EH (cell line): ENCODE data around the gene TRABD2B.

ENCODE experiments used
- DNase-seq: peaks from one replicate; pipeline ENCODE4 v3.0.0-alpha.2; 2015; ENCODE audit warnings: low read depth

The TRABD2B gene

DNA sequence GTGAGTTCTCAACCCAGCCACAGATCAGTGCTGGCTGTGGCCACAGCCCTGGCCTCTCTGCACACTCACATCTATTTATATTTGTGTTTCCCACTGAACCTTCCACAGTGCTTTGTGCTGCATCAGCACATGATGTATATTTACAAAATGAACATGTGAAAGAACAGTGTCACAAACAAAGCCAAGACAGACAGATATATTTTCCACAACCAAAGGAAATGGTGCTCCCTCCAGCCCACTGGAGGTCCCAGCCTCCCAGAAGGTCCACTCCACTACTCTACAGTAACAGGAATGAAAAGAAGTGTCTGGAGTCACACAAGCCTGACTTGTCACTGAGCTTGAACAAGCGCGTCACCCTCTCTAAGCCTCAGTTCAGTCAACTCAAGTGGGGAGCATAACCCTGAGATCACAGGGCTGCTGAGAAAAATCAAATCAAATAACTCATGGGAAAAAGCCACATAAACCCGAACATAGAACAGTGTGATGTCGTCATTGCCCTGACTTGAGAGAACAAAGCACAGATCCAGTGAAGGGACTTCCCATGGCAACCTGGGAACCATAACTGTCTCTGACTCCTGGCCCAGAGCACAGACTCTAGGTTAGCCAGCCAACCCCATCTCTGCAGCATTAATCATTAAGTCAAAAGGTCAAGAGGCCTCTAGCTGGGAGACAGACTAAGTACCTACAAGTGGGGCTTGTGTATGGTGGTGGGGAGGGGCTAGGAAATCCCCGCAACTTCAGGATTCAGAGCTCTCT is 121.2 kb downstream of the TRABD2B start:
- no peak for DNase-seq

DNA sequence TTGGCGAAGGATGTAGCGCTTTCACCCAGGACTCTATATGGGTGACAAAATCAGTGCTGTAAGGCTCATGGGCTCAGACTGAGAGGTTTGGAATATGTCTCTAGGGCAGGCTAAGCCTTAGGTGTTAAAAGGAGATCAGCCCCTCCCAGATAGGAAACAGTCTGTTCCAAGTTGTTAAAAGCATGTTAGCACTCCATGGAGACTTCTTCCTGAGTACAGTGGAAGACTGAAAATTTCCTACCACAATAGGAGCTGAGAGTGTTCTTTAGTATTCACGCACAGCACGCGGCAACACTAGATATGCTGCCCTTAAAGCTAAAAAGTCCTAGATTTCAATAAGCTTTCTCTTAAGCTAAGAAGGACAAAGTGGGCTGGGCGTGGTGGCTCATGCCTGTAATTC is 122.1 kb downstream of the TRABD2B start:
- no peak for DNase-seq

DNA sequence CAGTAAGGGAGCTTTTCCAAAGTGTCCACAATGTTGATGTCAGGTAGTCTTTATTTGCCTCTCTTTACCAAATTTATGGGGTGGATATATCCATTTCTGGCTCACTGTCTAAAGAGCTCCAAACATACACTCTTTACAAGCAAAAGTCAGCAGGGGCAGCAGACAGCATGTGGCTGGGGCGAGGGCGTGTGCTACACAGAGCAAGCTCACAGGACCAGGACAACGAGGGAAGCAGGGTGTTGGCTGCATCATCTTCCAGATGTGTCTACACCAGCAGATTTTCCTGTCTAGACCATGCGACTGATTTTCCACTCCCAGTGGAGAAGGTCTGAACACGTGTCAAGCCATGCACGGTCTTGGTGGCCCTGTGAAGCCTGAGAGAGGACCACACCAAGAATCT is 123.8 kb downstream of the TRABD2B start:
- DNase-seq, result no peak

DNA sequence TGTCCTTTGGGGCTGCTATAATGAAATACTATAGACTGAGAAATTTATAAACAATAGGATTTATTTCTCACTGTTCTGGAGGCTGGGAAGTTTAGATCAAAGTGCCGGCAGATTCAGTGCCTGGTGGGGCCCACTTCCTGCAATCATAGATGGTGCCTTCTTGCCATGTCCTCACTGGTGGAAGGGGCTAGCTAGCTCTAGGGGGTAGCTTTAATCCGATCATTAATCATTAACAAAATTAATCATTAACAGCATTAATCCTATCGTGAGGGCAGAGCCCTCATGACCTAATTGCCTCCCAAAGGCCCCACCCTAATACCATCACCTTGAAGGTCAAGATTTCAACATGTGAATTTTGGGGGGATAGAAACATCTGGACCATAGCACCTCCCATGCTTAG is 124.3 kb downstream of the TRABD2B start:
- no peak for DNase-seq

DNA sequence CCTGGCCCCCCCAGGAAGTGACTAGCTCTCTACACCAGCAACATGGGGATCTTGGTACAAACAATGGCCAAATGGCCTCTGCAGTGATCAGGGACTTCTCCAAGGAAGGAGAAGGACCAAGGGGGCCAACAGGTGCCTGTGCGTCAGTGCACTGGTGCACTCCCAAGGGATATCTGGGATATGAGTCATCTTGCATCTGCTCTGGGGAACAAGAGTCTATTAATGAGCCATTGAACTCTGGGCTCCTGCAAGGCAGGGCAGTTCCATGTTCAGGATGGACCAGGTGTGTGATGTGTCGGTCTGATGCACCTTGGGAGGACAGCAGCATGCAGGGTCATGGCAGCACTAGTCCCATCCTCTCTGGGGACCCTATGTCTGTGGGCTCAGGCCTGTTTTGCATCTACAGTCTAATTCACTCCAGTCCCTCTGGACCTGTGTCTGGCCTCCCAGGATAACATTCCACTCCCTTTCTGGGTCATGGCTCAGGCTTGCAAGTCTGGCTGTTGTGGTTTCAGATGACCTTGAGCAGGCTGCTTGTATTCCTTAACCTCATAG is 125.3 kb downstream of the TRABD2B start:
- DNase-seq, result no peak

DNA sequence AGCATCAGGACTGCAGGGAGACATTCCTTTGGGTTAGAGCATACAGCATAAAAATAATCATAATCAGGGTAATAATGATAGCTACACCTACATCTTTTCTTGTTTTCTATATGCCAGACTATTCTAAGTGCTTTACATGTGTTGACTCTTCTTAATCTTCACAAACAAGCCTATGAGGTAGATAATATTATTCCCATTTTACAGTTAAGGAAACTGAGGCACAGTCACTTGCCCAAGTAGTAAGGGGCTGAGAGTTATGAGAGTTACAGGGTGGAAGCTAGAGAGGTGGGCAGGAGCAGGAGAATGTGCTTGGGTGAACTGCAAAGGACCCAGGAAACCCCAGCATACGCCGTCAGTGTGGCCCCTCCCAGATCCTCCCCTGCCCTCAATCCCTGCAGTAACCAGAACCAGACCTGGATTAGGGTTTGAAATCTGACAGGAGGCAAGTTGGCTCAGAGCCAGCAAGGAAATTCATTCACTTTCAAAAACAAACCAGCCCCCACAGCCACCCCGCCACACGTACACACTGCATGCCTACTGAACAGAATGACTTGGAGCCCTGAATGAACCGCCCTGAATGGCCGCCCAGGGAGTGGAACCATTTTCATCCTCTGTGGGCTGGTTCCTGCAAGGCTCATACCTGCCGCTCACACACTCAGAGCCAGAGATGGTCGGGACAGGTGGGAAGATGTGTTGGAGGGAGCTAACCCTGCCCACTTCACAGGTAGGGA is 126.1 kb downstream of the TRABD2B start:
- no peak for DNase-seq

DNA sequence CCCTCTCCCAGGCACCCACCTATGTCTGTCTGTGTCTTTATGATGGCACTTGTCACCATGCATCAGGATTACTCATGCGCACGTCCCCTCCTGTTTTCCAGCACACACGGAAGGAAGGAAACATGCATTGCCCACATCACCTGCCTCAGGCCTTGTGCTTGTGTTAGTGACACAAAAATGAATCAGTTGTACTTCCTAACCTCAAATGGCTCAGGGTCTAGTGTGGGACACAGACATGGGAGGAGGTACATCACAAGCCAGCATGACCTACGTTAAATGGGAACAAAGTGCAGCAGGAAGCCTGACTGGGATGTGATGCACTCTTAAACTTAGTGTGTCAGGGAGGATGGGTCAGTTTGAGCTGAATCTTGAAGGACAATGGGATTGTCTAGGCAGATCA is 126.7 kb downstream of the TRABD2B start:
- DNase-seq, result no peak

DNA sequence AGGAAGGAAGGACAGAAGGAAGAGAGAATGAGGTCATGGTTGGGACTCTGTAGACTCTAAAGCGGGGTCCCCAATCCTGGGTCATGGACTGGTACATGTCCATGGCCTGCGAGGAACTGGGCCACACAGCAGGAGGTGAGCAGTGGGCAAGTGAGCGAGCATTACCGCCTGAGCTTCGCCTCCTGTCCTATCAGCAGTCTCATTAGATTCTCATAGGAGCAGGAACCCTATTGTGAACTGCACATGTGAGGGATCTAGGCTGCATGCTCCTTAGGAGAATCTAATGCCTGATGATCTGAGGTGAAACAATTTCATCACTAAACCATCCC is 128.9 kb downstream of the TRABD2B start:
- no peak for DNase-seq

DNA sequence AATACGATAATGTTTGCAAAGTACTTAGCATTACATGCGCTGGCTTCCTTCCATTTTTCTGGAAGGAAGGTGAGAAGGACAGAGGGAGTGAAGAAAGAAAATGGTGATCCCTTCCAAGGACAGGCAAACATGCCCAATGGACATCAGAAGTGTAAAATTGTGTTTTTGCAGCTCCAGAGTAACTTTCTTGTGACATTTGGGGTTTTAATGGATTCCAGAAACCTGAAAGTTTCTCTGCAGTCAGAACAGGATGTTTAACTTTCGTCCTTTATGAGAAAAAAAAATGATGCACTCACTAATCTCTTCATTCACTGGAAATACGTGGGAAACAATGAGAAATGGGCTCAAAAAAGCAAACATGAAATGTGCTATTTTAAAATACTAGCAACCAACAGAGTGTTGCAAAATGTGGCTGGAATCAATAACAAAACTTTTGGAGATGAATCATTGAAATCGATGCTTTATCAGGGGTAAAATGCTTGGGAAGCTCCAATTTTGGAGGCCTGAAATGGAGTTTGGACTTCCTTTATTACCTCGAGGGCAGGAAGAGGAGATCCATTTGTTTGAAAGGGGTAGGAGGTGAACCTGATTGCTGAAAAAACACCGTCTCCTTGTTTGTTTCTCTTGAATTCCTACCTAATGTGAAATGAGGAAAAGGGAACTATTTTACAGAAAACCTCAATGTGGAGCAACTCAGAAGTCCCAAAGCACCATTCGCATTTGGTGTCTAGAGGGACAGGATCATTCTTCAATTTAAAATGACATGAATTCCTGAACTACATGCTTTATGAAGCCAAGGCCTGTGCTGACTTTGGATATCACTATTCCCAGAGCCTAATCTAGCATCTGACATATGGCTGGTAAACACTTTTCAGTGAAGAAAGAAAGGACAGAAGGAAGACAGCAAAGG is 129.5 kb downstream of the TRABD2B start:
- DNase-seq, result no peak

DNA sequence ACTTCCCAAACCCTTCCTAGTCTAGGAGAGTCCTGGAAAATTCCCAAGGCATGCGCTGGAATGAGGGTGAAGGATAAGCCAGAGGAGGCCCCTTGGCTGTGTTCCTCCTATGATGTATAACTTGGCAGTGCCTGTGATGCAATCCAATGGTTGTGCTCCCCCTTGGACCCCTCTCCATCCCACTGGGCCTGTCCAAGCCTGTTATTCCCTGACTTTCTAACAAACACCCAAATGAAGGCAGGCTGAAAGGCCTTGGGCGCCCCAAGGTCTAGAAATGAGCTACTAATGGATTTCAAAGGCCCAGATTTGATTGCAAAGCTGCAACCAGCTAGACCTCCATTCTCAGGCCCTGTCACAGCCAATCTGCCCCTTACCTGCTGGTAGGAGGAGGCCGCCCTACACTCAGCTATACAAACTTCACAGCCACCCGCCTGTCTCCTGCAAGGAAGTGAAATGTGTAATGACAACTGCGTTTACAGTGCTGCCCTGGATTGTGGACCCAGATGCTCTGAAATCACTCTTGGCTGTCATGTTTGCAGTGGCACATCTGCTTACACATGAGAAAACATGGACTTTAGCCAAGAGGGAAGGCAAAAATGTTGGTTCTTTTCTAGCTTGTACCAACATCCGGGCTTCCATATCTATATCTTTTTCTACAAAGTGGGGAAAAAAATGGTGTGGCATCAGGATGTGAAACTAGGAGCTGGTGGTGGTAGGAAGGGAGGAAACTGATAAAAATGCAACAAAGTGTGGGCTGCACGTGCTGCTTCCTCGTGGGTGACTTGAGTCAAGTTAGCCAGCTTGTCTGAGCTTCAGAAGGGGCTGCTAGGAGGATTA is 130.4 kb downstream of the TRABD2B start:
- no peak for DNase-seq

DNA sequence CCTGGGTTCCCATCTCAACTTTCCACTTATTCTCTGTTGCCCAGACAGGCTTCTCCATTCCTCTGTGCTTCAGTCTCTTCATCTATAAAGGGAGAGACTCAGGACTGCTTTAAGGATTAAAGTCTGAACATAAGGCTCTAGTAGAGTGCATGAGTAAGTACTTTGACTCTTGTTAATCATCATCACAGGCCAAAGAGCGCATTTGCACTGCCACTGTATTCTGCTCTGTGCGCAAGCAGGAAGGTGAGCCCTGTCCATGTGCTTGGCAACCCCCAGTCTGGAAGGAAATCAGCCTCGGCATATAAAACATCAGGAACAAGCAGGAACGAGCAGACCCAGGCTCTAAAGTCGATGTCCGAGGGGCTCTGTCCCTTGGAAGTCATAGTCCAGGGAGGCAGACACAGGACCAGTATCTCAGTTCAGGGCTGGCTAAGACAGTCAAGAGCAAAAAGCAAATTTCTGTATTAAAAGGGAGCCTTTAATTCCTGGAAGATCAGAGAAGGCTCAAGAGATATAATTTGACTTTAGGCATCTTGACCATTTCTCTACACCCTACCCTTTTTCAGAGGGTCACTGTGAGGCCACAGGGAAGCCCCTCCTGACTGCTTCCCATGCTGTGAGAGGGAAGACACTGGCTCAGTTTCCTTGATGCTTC is 131.2 kb downstream of the TRABD2B start:
- no peak for DNase-seq

DNA sequence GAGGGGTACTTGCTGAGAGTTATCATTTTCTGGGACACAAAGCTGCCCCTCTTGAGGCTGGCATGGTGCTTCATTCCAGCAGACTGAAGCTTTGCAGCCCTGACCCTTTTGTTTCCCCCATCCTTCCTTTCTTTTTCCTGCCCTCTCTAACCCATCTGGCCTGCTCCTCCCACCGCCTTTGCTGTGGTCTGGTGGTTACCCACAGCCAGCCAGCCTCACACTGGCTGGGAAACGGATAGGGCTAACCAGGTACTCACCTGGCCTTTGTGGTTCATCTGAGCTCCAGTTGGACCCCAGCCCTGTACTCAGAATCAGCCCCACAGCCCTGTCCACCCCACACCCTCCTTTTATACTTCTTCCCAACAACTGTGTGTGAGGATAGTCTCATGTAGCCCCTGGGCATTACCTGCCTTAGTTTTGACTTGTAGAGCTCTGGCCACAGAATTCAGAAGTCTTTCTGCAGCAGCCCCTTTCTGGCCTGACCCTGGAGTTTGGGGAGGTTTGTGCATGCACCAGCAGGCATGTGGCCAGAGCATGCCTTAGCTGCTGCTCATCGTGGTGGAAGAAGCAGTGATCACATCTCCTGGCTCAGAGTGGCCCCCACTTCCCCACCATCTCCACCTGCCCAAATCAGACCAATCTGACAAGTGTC is 138.0 kb downstream of the TRABD2B start:
- DNase-seq, result no peak

DNA sequence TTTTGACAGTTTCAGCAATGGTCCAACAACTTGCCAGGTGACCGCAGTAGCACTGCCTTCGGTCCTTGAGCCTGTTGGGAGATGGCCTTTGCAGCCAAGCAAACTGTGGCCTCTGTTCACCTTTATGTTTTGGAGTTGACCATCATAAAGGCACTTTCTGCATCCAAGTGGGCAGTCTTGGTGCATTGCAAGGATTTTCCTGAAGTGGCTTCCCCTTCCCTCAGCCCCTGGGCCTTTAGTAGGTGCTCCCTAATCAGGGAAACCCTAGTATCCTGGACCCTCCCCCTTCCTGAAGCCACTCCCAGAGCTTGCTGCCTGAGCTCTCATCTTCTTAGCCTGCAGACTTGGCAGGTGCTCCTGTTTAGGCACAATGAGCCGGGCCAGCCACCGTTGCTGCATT is 140.2 kb downstream of the TRABD2B start:
- no peak for DNase-seq

DNA sequence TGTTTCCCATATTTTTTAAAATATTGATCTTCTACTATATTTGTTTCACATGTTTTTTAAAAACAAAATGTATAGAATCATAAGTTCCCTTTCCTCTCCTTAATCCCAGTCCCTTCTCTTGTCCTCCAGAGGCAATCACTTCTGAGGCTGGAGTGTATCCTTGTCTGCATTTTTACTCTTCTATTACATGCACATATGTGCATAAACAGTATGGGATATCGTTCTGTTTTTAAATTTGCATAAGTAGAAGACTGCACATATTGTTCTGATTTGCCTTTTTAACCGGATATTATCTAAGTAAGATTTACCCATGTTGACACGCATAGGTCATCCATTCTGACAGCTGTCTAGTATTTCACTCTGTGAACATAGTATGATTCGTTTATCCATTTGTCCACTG is 142.0 kb downstream of the TRABD2B start:
- DNase-seq, result no peak

DNA sequence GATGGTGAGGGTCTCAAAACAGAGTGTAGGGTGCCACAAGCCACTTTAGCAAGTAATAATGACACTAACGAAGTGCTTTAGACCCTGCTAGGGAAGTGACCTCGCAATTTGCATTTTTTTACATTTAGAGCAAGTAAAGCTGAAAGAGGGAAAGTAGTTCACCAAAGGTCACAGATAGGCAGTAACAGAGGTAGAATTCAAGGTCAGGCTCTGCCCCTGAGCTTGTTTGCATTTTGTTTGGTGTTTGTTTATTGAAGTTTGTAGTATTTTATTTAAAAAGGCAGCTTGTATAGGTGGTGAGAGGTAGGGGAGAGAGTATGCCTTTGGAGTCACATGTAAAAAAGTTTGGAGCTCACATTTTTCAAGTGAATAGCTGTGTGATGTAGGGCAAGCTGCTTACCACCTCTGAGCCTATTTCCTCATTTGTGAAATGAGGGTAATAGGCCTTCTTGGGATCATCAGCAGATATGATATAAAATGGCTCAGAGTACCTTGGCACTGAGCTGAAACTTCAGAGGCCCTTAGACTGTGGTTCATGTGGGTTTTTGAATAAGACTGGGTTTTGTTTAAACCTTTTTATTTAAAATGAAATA is 142.5 kb downstream of the TRABD2B start:
- DNase-seq, result no peak

DNA sequence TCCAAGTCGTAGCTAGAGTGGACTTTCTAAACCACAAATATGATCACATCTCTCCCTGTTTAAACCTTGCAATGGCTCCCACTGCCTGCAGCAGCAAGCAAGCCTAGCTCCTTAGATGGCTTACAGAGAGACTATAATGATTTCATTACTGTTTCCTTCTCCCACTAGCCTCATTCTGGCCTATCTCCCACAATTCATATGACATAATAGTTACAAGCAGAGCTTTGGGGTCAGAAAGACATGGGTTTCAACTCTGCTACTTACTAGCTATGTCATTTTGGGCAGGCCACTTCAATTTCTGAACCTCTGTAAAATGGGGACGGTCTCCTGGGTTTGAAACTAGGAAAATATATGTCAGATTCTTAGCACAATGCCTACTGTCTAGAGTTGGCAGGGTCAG is 143.3 kb downstream of the TRABD2B start:
- DNase-seq, result no peak

DNA sequence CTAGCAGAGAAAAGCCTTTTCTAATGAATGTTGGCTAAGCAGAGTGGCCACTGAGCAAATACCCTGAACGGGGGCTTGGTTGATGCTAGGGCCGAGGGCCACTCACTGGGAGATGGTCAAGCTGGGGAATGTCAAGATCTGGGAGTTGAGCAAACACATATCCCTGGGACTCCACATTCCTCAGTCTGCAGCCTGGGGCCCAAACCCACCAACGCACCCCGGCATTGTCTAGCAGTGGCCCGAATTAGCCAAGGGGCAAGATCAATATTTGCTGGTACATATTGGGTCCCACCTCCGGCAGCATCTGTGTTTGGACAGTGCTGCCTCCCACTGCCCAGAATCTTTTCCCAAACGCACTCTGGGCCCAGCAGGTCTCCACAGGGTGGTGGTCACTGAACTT is 144.1 kb downstream of the TRABD2B start:
- DNase-seq, result no peak

DNA sequence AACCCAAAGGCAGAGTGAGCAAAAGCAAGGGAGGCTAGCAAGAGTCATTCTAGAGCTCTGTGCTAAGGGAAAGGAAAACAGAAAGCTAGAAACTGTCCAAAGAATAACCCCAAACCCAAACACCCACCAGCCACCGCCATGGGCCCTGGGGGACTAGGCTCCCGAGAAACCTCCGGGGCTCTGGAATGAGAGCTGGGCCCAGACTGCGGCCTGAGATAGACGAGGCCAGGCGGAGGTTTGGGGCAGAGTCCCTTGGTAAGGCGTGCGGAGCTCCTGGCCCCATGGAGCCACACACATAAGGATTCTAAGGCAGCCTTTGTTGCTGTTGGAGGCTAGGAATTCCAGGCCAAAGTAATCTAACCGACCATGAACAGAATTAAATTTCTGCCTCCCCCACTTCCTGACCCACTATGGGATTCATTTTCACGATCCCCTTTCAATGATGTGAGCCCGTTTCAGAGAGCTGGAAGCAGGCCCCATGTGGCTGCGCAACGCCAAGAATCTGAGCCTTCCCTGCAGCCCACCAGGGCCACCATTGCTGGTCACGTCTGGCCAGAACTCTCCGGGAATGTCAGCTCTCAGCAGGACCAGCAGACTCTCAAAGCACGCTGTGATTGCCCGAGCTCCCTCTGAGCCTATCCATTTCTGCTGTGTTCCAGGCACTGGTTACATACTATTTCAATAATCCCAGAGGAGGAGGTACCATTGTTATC is 145.0 kb downstream of the TRABD2B start:
- DNase-seq, result no peak

DNA sequence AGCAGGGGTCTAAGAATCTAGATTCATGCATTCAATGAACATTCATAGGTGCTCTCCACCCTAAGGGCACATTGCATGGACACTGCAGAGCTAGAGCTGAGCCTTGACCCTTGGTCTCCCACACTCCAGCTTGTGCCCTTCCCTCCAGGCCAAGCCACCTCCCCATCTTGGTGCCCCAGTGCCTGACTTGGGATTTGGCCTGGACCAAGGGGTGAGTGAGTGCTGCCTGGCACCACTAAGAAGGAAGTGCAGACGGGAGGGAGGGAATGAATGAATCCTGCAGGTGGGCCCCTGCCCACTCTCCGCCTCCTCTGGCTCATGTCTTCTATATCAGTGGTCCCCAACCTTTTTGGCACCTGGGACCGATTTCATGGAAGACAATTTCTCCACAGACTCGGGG is 146.7 kb downstream of the TRABD2B start:
- DNase-seq, result no peak
